ENCODE measurements around the gene PPCDC.
"Not testable (repeated sequence)": the region's sequence is repeated elsewhere in the genome, so short reads cannot be mapped to it uniquely, and the experiment has no call there.

PPCDC gene

GRCh38 chr15:75091814-75092213 is 68.4 kb downstream of the PPCDC start:
- Histone ChIP-seq H3K27me3 (ENCODE audit: control insufficient read depth, insufficient read depth, low read length) (no peaks in the 10 kb centered on the region), H3K9me3 (ENCODE audit: control insufficient read depth, insufficient read depth, low read length) (no peaks in the 10 kb centered on the region), H3K4me3 (ENCODE audit: low read depth, low read length) (no peak overlapping the region), H3K36me3 (ENCODE audit: control insufficient read depth, insufficient read depth, low read length) (no peaks in the 10 kb centered on the region), H3K4me1 (ENCODE audit: control insufficient read depth, insufficient read depth, low read length) (no peaks in the 10 kb centered on the region), H3K27ac (ENCODE audit: low read depth, low read length) (no peak overlapping the region), H3K9ac (ENCODE audit: low read depth, low read length) (no peak overlapping the region)

GRCh38 chr15:75094961-75095478 is 71.6 kb downstream of the PPCDC start:
- not testable (repeated sequence) for H3K4me3 ChIP-seq (ENCODE audit: low read depth, low read length); H3K27ac ChIP-seq (ENCODE audit: low read depth, low read length); H3K9ac ChIP-seq (ENCODE audit: low read depth, low read length); H3K36me3 ChIP-seq (ENCODE audit: control insufficient read depth, insufficient read depth, low read length); H3K27me3 ChIP-seq (ENCODE audit: control insufficient read depth, insufficient read depth, low read length); H3K4me1 ChIP-seq (ENCODE audit: control insufficient read depth, insufficient read depth, low read length); H3K9me3 ChIP-seq (ENCODE audit: control insufficient read depth, insufficient read depth, low read length)

- H3K27me3 ChIP-seq (ENCODE audit: control insufficient read depth, insufficient read depth, low read length): no peaks in the 10 kb centered on the region
Observed at GRCh38 chr15:75095594-75095993, 72.2 kb downstream of the PPCDC start.

GRCh38 chr15:75097939-75098338 is 74.5 kb downstream of the PPCDC start:
- Histone ChIP-seq H3K27ac (ENCODE audit: low read depth, low read length) (no peak overlapping the region), H3K27me3 (ENCODE audit: control insufficient read depth, insufficient read depth, low read length) (no peaks in the 10 kb centered on the region), H3K9me3 (ENCODE audit: control insufficient read depth, insufficient read depth, low read length) (no peaks in the 10 kb centered on the region), H3K4me3 (ENCODE audit: low read depth, low read length) (no peak overlapping the region), H3K9ac (ENCODE audit: low read depth, low read length) (no peak overlapping the region), H3K4me1 (ENCODE audit: control insufficient read depth, insufficient read depth, low read length) (no peaks in the 10 kb centered on the region), H3K36me3 (ENCODE audit: control insufficient read depth, insufficient read depth, low read length) (no peaks in the 10 kb centered on the region)

More at GRCh38 chr15:75095594-75095993, 72.2 kb downstream of the PPCDC start:
- Histone ChIP-seq H3K36me3 (ENCODE audit: control insufficient read depth, insufficient read depth, low read length) (no peaks in the 10 kb centered on the region), H3K27ac (ENCODE audit: low read depth, low read length) (no peak overlapping the region), H3K9me3 (ENCODE audit: control insufficient read depth, insufficient read depth, low read length) (no peaks in the 10 kb centered on the region), H3K4me1 (ENCODE audit: control insufficient read depth, insufficient read depth, low read length) (no peaks in the 10 kb centered on the region), H3K4me3 (ENCODE audit: low read depth, low read length) (no peak overlapping the region), H3K9ac (ENCODE audit: low read depth, low read length) (no peak overlapping the region)

- no peak overlapping the region for H3K9ac ChIP-seq (ENCODE audit: low read depth, low read length)
- H3K4me3 ChIP-seq (ENCODE audit: low read depth, low read length): no peak overlapping the region
- H3K36me3 ChIP-seq (ENCODE audit: control insufficient read depth, insufficient read depth, low read length): no peaks in the 10 kb centered on the region
- H3K27me3 ChIP-seq (ENCODE audit: control insufficient read depth, insufficient read depth, low read length): no peaks in the 10 kb centered on the region
- H3K27ac ChIP-seq (ENCODE audit: low read depth, low read length): no peak overlapping the region
- no peaks in the 10 kb centered on the region for H3K9me3 ChIP-seq (ENCODE audit: control insufficient read depth, insufficient read depth, low read length)
- no peaks in the 10 kb centered on the region for H3K4me1 ChIP-seq (ENCODE audit: control insufficient read depth, insufficient read depth, low read length)
Observed at GRCh38 chr15:75098404-75098803, 75.0 kb downstream of the PPCDC start.

Measured in HUES48 (cell line).